Neural cell (in vitro differentiated cells): ENCODE data around the gene CFAP92.

Experiments used
- EZH2 ChIP-seq: fragments of 200-600, 300-800 bp; shearing (Covaris generic), sonication (generic); IDR thresholded peaks from 2 replicates; pipeline ENCODE4 v1.6.1; 2014; ENCODE audit warnings: antibody characterized with exemption, low read length, borderline replicate concordance, mild to moderate bottlenecking; ENCODE audit not compliant: insufficient read depth, poor library complexity, severe bottlenecking
- POLR2AphosphoS5 ChIP-seq: IDR thresholded peaks from 2 replicates; pipeline ENCODE4 v1.6.1; 2012
- RAD21 ChIP-seq: fragments of 450-650 bp; conservative IDR thresholded peaks from 2 replicates; pipeline ENCODE4 v1.6.1; 2014; ENCODE audit warnings: antibody characterized with exemption, mild to moderate bottlenecking, moderate library complexity
- TAF1 ChIP-seq: IDR thresholded peaks from 2 replicates; pipeline ENCODE4 v1.6.1; 2012; ENCODE audit warnings: low read depth
- TF ChIP-seq, protein P1 (sequence below): IDR thresholded peaks from 2 replicates; pipeline ENCODE4 v1.6.1; 2012; ENCODE audit warnings: borderline replicate concordance
- TF ChIP-seq, protein P2 (sequence below): fragments of 450-650 bp; IDR thresholded peaks from 2 replicates; pipeline ENCODE4 v1.5.1; 2014; ENCODE audit warnings: antibody characterized with exemption, mild to moderate bottlenecking, moderate library complexity; ENCODE audit not compliant: poor library complexity, severe bottlenecking

- TF ChIP-seq, protein P1, sequence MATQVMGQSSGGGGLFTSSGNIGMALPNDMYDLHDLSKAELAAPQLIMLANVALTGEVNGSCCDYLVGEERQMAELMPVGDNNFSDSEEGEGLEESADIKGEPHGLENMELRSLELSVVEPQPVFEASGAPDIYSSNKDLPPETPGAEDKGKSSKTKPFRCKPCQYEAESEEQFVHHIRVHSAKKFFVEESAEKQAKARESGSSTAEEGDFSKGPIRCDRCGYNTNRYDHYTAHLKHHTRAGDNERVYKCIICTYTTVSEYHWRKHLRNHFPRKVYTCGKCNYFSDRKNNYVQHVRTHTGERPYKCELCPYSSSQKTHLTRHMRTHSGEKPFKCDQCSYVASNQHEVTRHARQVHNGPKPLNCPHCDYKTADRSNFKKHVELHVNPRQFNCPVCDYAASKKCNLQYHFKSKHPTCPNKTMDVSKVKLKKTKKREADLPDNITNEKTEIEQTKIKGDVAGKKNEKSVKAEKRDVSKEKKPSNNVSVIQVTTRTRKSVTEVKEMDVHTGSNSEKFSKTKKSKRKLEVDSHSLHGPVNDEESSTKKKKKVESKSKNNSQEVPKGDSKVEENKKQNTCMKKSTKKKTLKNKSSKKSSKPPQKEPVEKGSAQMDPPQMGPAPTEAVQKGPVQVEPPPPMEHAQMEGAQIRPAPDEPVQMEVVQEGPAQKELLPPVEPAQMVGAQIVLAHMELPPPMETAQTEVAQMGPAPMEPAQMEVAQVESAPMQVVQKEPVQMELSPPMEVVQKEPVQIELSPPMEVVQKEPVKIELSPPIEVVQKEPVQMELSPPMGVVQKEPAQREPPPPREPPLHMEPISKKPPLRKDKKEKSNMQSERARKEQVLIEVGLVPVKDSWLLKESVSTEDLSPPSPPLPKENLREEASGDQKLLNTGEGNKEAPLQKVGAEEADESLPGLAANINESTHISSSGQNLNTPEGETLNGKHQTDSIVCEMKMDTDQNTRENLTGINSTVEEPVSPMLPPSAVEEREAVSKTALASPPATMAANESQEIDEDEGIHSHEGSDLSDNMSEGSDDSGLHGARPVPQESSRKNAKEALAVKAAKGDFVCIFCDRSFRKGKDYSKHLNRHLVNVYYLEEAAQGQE = no peak
- TF ChIP-seq TAF1 (no peak), EZH2 (no peak), POLR2AphosphoS5 (no peak), RAD21 (no peak)
- TF ChIP-seq, protein P2, sequence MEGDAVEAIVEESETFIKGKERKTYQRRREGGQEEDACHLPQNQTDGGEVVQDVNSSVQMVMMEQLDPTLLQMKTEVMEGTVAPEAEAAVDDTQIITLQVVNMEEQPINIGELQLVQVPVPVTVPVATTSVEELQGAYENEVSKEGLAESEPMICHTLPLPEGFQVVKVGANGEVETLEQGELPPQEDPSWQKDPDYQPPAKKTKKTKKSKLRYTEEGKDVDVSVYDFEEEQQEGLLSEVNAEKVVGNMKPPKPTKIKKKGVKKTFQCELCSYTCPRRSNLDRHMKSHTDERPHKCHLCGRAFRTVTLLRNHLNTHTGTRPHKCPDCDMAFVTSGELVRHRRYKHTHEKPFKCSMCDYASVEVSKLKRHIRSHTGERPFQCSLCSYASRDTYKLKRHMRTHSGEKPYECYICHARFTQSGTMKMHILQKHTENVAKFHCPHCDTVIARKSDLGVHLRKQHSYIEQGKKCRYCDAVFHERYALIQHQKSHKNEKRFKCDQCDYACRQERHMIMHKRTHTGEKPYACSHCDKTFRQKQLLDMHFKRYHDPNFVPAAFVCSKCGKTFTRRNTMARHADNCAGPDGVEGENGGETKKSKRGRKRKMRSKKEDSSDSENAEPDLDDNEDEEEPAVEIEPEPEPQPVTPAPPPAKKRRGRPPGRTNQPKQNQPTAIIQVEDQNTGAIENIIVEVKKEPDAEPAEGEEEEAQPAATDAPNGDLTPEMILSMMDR = no peak
Measured at GRCh38 chr3:128935922-128936321, 58.0 kb downstream of the CFAP92 start.
